Activated naive CD8-positive, alpha-beta T cell treated with anti-CD3 and anti-CD28 coated beads, Interleukin-2, amount 50 U/mL, for 16 hours (primary cell): ENCODE data around the gene OSGEP.

Experiments used
- DNase-seq: peaks from one replicate; pipeline ENCODE4 v3.0.0-alpha.2; 2020; ENCODE audit warnings: low read depth, low spot score

OSGEP gene

GRCh38 chr14:20434701-20435581 lies 19.7 kb downstream of the OSGEP start:
- DNase-seq, result no peak

- no peak for DNase-seq
Measured at GRCh38 chr14:20429801-20430669, 24.6 kb downstream of the OSGEP start.

- no peak for DNase-seq
Measured at GRCh38 chr14:20428802-20429201, 25.8 kb downstream of the OSGEP start.

- DNase-seq, result no peak
Measured at GRCh38 chr14:20428010-20428365, 26.6 kb downstream of the OSGEP start.

- no peak for DNase-seq
Measured at GRCh38 chr14:20427231-20428009, 27.2 kb downstream of the OSGEP start.

- DNase-seq, result no peak
Measured at GRCh38 chr14:20424851-20425250, 29.8 kb downstream of the OSGEP start.

- no peak for DNase-seq
Measured at GRCh38 chr14:20422886-20423285, 31.7 kb downstream of the OSGEP start.

GRCh38 chr14:20421267-20421666 lies 33.3 kb downstream of the OSGEP start:
- DNase-seq, result no peak

- DNase-seq, result no peak
Measured at GRCh38 chr14:20419419-20419818, 35.2 kb downstream of the OSGEP start.

GRCh38 chr14:20418501-20418909 lies 36.1 kb downstream of the OSGEP start:
- DNase-seq, result no peak

GRCh38 chr14:20417250-20418186 lies 37.1 kb downstream of the OSGEP start:
- DNase-seq, result no peak

- DNase-seq, result no peak
Measured at GRCh38 chr14:20416223-20416622, 38.4 kb downstream of the OSGEP start.

- no peak for DNase-seq
Measured at GRCh38 chr14:20415782-20416206, 38.8 kb downstream of the OSGEP start.

- no peak for DNase-seq
Measured at GRCh38 chr14:20413744-20414082, 40.9 kb downstream of the OSGEP start.

- peak; percentile 37 for DNase-seq
Measured at GRCh38 chr14:20412876-20413743, 41.5 kb downstream of the OSGEP start, which contains the start of gene TEP1. TEP1 (minus strand) TSS chr14:20413501; CDS start chr14:20408439, 5,062 bp downstream.

GRCh38 chr14:20412411-20412810 lies 42.2 kb downstream of the OSGEP start:
- no peak for DNase-seq

- no peak for DNase-seq
Measured at GRCh38 chr14:20409226-20409625, 45.4 kb downstream of the OSGEP start.

GRCh38 chr14:20403521-20403920 lies 51.1 kb downstream of the OSGEP start:
- DNase-seq, result no peak

- no peak for DNase-seq
Measured at GRCh38 chr14:20400965-20401593, 53.5 kb downstream of the OSGEP start.
